GM11168 (cell line): Measurements from ENCODE around the gene CNN1.
"Not testable (repeated sequence)": the region's sequence is repeated elsewhere in the genome, so short reads cannot be mapped to it uniquely, and the experiment has no call there.

Experiments
- in situ Hi-C: fragments of 300-500 bp; cut with MboI; formaldehyde crosslinking; loops from one replicate; pipeline ENCODE4 v1.12.0; 2022; ENCODE audit warnings: low sequenced_read_pairs; ENCODE audit not compliant: unreplicated experiment

The CNN1 gene

GRCh38 chr19:11597202-11598102, 58.8 kb downstream of the CNN1 start, which contains the start of gene ZNF627:
Gene ZNF627, plus strand, starts transcription at chr19:11597483. Its CDS starts 145 bp downstream, at chr19:11597628.
- in situ Hi-C loops: no loop called here

GRCh38 chr19:11598103-11598483, 59.4 kb downstream of the CNN1 start:
- in situ Hi-C loops: no loop called here

GRCh38 chr19:11598746-11599145, 60.1 kb downstream of the CNN1 start:
- in situ Hi-C loops: no loop called here

- in situ Hi-C loops: not testable (repeated sequence)
Observed at GRCh38 chr19:11599704-11600103, 61.1 kb downstream of the CNN1 start.
